ENCODE results near the gene ORAI2. TPM values are rescaled to one million over a fixed set of nuclear protein-coding genes. Genes with fewer than 3 reads are reported as not detected.

Gene ORAI2
- total and polyA plus RNA-seq, 2 of the 8 experiments (the other 6 are each of a cell fraction or from before 2014, with no cell fraction given): 20.7 to 35.2 TPM

DNA sequence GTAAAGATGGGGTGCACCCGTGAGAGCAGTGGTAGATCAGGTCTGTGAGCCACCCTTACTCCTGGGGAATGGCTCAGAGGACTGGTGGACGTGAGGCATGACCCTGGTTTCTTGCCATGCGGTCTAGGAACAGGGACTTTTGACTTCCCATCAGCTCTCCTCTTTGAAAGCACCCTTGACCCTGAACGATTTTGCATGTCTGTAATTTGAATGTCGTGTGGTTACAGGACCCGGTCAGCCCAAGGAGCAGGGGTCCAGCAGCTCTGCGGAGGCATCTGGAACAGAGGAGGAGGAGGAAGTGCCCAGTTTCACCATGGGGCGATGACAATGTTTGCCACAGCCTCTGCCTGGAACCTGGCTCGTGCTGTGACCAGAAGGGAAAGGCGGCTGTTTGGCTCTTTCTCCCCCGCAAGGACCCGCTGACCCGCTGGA, 8.6 kb upstream of the ORAI2 start:
- CTCF ChIA-PET (ENCODE audit: partially characterized antibody): interaction anchor here (0.9 to 3.6 kb wide), 3 partner anchors 20 to 28 kb away, joined by 3 to 12 read pairs (median 5); partner anchors contain the start of gene PRKRIP1
- Histone ChIP-seq H3K27ac (ENCODE audit: low read depth, low read length) (no peak overlapping the region), H3K18ac (ENCODE audit: extremely low read depth, low read length) (no peak overlapping the region), H4K20me1 (replicated peaks in 1 of 2; ENCODE audit: control insufficient read depth in 1 of 2, insufficient read depth in 2 of 2, low read length in 2 of 2) (peaks cover 3 to 7% of the 10 kb centered on the region in 2 experiments), H4K8ac (ENCODE audit: extremely low read depth, insufficient read depth, low read length) (peak overlapping the region; percentile 16; the same call in 1 of the 2 replicates), H4K5ac (ENCODE audit: insufficient read length, low read depth, low read length) (no peak overlapping the region), H3K4me1 (replicated peaks in 1 of 4; ENCODE audit: control insufficient read depth in 3 of 4, insufficient read depth in 4 of 4, low read length in 3 of 4) (peaks cover 0 to 14% (median 1%) of the 10 kb centered on the region in 4 experiments; a peak in 2 of 7 replicates), H3K23me2 (ENCODE audit: low read depth, low read length) (no peaks in the 10 kb centered on the region), H3K23ac (ENCODE audit: insufficient read length) (no peak overlapping the region), H2AK5ac (ENCODE audit: low read depth, low read length) (no peak overlapping the region), H3K9ac (replicated peaks in 1 of 4; ENCODE audit: extremely low read depth in 1 of 4, low read depth in 3 of 4, low read length in 3 of 4) (no peak overlapping the region), H3K56ac (replicated peaks; ENCODE audit: insufficient read length, low read depth, low read length) (no peak overlapping the region), H3K4me2 (ENCODE audit: insufficient read depth in 1 of 2, low read depth in 2 of 2, low read length in 2 of 2) (no peak overlapping the region), H3K9me3 (ENCODE audit: insufficient read depth in 2 of 2, low read depth in 1 of 2, low read length in 1 of 2) (no peaks in the 10 kb centered on the region), H3K4ac (replicated peaks; ENCODE audit: insufficient read length, low read depth, low read length) (no peak overlapping the region), H2BK20ac (ENCODE audit: low read length) (no peak overlapping the region; the same call in 1 of the 2 replicates), H3K27me3 (replicated peaks in 1 of 4; ENCODE audit: control insufficient read depth in 3 of 4, extremely low read depth in 1 of 4, insufficient read depth in 3 of 4, low read length in 3 of 4) (no peaks in the 10 kb centered on the region), H3K4me3 (ENCODE audit: extremely low read depth in 1 of 4, insufficient read depth in 2 of 4, low read depth in 3 of 4, low read length in 4 of 4) (no peak overlapping the region), H2BK12ac (ENCODE audit: low read depth, low read length) (no peak overlapping the region), H3K79me2 (ENCODE audit: control insufficient read depth in 1 of 2, insufficient read depth in 2 of 2, low read length in 2 of 2) (no peaks in the 10 kb centered on the region), H2BK120ac (replicated peaks; ENCODE audit: low read depth, low read length) (no peak overlapping the region), H4K91ac (replicated peaks; ENCODE audit: insufficient read length, low read length) (no peak overlapping the region), H3K79me1 (ENCODE audit: low read depth, low read length) (no peaks in the 10 kb centered on the region; the same call in 1 of the 2 replicates), H2BK15ac (ENCODE audit: low read length) (no peak overlapping the region), H3K36me3 (ENCODE audit: control insufficient read depth in 2 of 4, insufficient read depth in 4 of 4, low read length in 3 of 4) (peaks cover 2 to 14% (median 7%) of the 10 kb centered on the region in 4 experiments; a peak in 6 of 8 replicates), H2AFZ (ENCODE audit: low read length) (no peak overlapping the region), H2BK5ac (ENCODE audit: low read depth, low read length) (no peak overlapping the region; the same call in 1 of the 2 replicates), H3K14ac (ENCODE audit: insufficient read length) (no peak overlapping the region)
- 90% methylated on average over 12 of the region's 13 CpGs; no CpG with 5 or more reads in 1 of the 2 experiments for WGBS, 2 experiments (ENCODE audit: extremely low coverage in 1 of 2, insufficient coverage in 1 of 2, insufficient read length in 1 of 2, insufficient replicate concordance in 2 of 2, low coverage in 1 of 2, low lambda C conversion rate in 2 of 2, missing lambda C conversion rate in 1 of 2)
- TF ChIP-seq, protein P1, sequence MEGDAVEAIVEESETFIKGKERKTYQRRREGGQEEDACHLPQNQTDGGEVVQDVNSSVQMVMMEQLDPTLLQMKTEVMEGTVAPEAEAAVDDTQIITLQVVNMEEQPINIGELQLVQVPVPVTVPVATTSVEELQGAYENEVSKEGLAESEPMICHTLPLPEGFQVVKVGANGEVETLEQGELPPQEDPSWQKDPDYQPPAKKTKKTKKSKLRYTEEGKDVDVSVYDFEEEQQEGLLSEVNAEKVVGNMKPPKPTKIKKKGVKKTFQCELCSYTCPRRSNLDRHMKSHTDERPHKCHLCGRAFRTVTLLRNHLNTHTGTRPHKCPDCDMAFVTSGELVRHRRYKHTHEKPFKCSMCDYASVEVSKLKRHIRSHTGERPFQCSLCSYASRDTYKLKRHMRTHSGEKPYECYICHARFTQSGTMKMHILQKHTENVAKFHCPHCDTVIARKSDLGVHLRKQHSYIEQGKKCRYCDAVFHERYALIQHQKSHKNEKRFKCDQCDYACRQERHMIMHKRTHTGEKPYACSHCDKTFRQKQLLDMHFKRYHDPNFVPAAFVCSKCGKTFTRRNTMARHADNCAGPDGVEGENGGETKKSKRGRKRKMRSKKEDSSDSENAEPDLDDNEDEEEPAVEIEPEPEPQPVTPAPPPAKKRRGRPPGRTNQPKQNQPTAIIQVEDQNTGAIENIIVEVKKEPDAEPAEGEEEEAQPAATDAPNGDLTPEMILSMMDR (IDR thresholded peaks at IDR 0.05; ENCODE audit: control extremely low read depth in 1 of 3, insufficient read depth in 1 of 3, low read depth in 1 of 3, low read length in 3 of 3): no peak
- TF ChIP-seq HDAC6 (IDR thresholded peaks at IDR 0.05; ENCODE audit: low read depth, low read length): no peak
- no peak for TF ChIP-seq POU5F1 (IDR thresholded peaks at IDR 0.05; ENCODE audit: low read depth, low read length)
- TF ChIP-seq GABPA (IDR thresholded peaks at IDR 0.05; ENCODE audit: borderline replicate concordance, insufficient read depth, low read length): no peak
- no peak for TF ChIP-seq YY1 (IDR thresholded peaks at IDR 0.05; ENCODE audit: low read depth, low read length)
- no peak for TF ChIP-seq SUZ12 (IDR thresholded peaks at IDR 0.05; ENCODE audit: low read length)
- TF ChIP-seq SP1 (IDR thresholded peaks at IDR 0.05; ENCODE audit: low read depth, low read length): no peak
- TF ChIP-seq ZNF274 (IDR thresholded peaks at IDR 0.05; ENCODE audit: borderline replicate concordance, extremely low read depth, low read length): no peak
- FAIRE-seq: no peak
- no peak for DNase-seq (ENCODE audit: low read depth in 1 of 2, low spot score in 2 of 2)
- POLR2A ChIA-PET (ENCODE audit: partially characterized antibody): interaction anchor here (0.9 to 9.5 kb wide), 5 partner anchors 9 to 46 kb away, joined by 3 to 49 read pairs (median 3); partner anchors contain the start of gene ORAI2
